Loucy (cell line): ENCODE data around the gene FOXP4.

ENCODE experiments used
- H2AFZ ChIP-seq: fragments of 200-600 bp; sonication (generic); 2 replicates; pipeline ENCODE4 v1.6.0; 2016; ENCODE audit warnings: antibody characterized with exemption, mild to moderate bottlenecking, low read length, moderate library complexity
- H3F3A ChIP-seq: fragments of 200-600 bp; 2 replicates; pipeline ENCODE4 v1.6.0; 2016; ENCODE audit warnings: antibody characterized with exemption, low read depth, mild to moderate bottlenecking
- H3K27me3 ChIP-seq: fragments of 200-600 bp; sonication (generic); 2 replicates; pipeline ENCODE4 v1.6.1; 2014; ENCODE audit warnings: low read length, mild to moderate bottlenecking; ENCODE audit not compliant: insufficient read depth, poor library complexity, severe bottlenecking
- H3K36me3 ChIP-seq: fragments of 200-600 bp; sonication (generic); 2 replicates; pipeline ENCODE4 v1.6.1; 2016; ENCODE audit warnings: low read length; ENCODE audit not compliant: insufficient read depth
- H3K4me1 ChIP-seq: fragments of 200-600 bp; sonication (generic); 2 replicates; pipeline ENCODE4 v1.5.1; 2014; ENCODE audit warnings: low read length, mild to moderate bottlenecking; ENCODE audit not compliant: insufficient read depth, poor library complexity, severe bottlenecking
- H3K4me2 ChIP-seq: fragments of 200-600 bp; sonication (generic); 2 replicates; pipeline ENCODE4 v1.6.0; 2014; ENCODE audit warnings: antibody characterized with exemption, low read length, low read depth, mild to moderate bottlenecking; ENCODE audit not compliant: poor library complexity, severe bottlenecking
- H3K4me3 ChIP-seq: fragments of 200-600 bp; sonication (generic); 2 replicates; pipeline ENCODE4 v1.5.1; 2014; ENCODE audit warnings: low read length, mild to moderate bottlenecking, mixed read lengths; ENCODE audit not compliant: poor library complexity, severe bottlenecking
- H3K79me2 ChIP-seq: fragments of 200-600 bp; sonication (generic); 2 replicates; pipeline ENCODE4 v1.6.1; 2014; ENCODE audit warnings: low read length; ENCODE audit not compliant: insufficient read depth
- H3K9ac ChIP-seq: fragments of 200-600 bp; sonication (generic); 2 replicates; pipeline ENCODE4 v1.6.0; 2014; ENCODE audit warnings: mild to moderate bottlenecking, low read depth, low read length, moderate library complexity; ENCODE audit not compliant: poor library complexity, severe bottlenecking
- H3K9me2 ChIP-seq: fragments of 200-600 bp; sonication (generic); replicated peaks from 2 replicates; pipeline ENCODE4 v1.6.1; 2016; ENCODE audit warnings: low read depth, low read length, mixed read lengths
- H3K9me3 ChIP-seq: fragments of 200-600 bp; sonication (generic); 2 replicates; pipeline ENCODE4 v1.6.1; 2014; ENCODE audit warnings: mild to moderate bottlenecking, antibody characterized with exemption, low read length, low read depth; ENCODE audit not compliant: insufficient read depth
- H4K20me1 ChIP-seq: fragments of 200-600 bp; sonication (generic); 2 replicates; pipeline ENCODE4 v1.6.0; 2014; ENCODE audit warnings: antibody characterized with exemption, low read length, mild to moderate bottlenecking; ENCODE audit not compliant: insufficient read depth, poor library complexity, severe bottlenecking
- EZH2phosphoT487 ChIP-seq: fragments of 200-600 bp; IDR thresholded peaks from 2 replicates; pipeline ENCODE4 v1.6.1; 2018; ENCODE audit warnings: antibody characterized with exemption, mild to moderate bottlenecking, moderate library complexity, borderline replicate concordance
- TF ChIP-seq, protein P1 (sequence below): fragments of 200-600 bp; sonication (generic); conservative IDR thresholded peaks from 2 replicates; pipeline ENCODE4 v1.5.1; 2014; ENCODE audit warnings: mild to moderate bottlenecking, antibody characterized with exemption, low read length

The FOXP4 gene

DNA sequence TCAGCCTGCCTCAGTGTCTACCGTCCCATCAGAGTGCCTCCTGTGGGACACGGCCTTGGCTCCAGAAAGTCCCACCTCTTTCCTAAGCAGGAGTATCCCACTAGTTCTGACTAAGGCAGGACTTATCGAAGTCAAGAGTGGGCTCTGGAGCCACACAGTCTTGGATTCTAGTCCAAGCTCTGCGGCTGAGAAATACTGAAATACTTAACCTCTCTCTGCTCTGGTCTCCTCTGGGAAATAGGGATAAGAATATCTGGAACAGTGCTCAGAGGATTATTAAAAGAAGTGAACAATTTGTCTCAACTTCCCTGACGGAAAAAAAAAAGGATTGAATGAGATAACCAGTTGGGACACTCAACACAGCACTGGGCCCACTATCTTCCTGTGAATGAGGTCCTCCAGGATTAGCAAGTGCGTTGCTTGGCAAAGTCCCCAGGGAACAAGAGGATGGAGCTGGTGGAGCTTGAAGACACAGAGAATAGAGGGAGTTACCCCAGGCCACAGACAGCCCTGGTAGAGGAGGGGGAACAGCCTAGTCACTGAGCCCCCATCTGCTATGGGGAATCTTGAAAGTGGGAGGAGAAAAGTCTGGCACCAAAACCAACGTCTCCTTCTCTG lies 34.6 kb upstream of the FOXP4 start:
- no peaks in the 10 kb centered on the region for H3K9me3 ChIP-seq
- no peaks in the 10 kb centered on the region for H3K4me1 ChIP-seq
- no peak overlapping the region for H3K9ac ChIP-seq
- no peaks in the 10 kb centered on the region for H3K9me2 ChIP-seq
- no peaks in the 10 kb centered on the region for H3K36me3 ChIP-seq
- no peaks in the 10 kb centered on the region for H3K27me3 ChIP-seq
- H4K20me1 ChIP-seq, result no peaks in the 10 kb centered on the region
- no peaks in the 10 kb centered on the region for H3K79me2 ChIP-seq
- H3F3A ChIP-seq, result no peaks in the 10 kb centered on the region
- H3K4me2 ChIP-seq, result no peak overlapping the region
- TF ChIP-seq, protein P1, sequence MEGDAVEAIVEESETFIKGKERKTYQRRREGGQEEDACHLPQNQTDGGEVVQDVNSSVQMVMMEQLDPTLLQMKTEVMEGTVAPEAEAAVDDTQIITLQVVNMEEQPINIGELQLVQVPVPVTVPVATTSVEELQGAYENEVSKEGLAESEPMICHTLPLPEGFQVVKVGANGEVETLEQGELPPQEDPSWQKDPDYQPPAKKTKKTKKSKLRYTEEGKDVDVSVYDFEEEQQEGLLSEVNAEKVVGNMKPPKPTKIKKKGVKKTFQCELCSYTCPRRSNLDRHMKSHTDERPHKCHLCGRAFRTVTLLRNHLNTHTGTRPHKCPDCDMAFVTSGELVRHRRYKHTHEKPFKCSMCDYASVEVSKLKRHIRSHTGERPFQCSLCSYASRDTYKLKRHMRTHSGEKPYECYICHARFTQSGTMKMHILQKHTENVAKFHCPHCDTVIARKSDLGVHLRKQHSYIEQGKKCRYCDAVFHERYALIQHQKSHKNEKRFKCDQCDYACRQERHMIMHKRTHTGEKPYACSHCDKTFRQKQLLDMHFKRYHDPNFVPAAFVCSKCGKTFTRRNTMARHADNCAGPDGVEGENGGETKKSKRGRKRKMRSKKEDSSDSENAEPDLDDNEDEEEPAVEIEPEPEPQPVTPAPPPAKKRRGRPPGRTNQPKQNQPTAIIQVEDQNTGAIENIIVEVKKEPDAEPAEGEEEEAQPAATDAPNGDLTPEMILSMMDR, result no peak
- TF ChIP-seq EZH2phosphoT487, result no peak
- no peak overlapping the region for H2AFZ ChIP-seq
- H3K4me3 ChIP-seq, result no peak overlapping the region

DNA sequence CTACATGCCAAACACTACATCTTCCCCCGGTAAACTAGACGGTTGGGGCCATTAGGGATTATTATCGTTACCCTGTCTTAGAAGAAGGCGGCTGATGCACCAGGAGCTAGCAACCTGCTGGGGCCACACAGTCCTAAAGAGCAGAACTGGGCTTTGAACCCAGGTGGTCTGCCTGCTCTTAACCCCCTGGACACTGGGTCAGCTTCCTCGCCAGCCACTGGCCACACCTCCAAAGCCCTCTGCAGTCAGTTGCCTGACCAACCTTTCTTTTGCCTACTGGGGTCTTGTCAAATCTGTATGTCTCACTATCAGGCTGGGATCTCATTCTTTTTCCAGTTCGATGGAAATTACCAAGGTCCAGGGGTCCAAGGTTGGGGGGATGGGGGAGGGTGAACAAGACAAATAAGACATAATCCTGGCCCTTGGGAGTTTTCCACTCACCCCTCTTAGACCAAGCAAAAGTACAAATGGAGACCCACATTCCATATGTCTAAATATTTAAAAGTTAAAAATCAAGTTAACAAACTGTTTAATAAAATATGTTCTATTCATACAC lies 34.0 kb upstream of the FOXP4 start:
- Histone ChIP-seq H3K4me3 (no peak overlapping the region), H3K9me2 (no peaks in the 10 kb centered on the region), H3K9me3 (no peaks in the 10 kb centered on the region), H3K27me3 (no peaks in the 10 kb centered on the region), H3K9ac (no peak overlapping the region), H4K20me1 (no peaks in the 10 kb centered on the region), H3K4me1 (no peaks in the 10 kb centered on the region), H3K4me2 (no peak overlapping the region), H3K79me2 (no peaks in the 10 kb centered on the region), H2AFZ (no peak overlapping the region), H3K36me3 (no peaks in the 10 kb centered on the region), H3F3A (no peaks in the 10 kb centered on the region)
- no peak for TF ChIP-seq EZH2phosphoT487
- TF ChIP-seq, protein P1, result no peak

- H3K79me2 ChIP-seq, result no peaks in the 10 kb centered on the region
- H3K4me2 ChIP-seq, result no peak overlapping the region
- H3K9me2 ChIP-seq, result no peaks in the 10 kb centered on the region
- TF ChIP-seq, protein P1, result no peak
- no peaks in the 10 kb centered on the region for H3F3A ChIP-seq
- H2AFZ ChIP-seq, result no peak overlapping the region
- H3K9ac ChIP-seq, result no peak overlapping the region
- H3K9me3 ChIP-seq, result no peaks in the 10 kb centered on the region
- no peaks in the 10 kb centered on the region for H3K4me1 ChIP-seq
- H3K36me3 ChIP-seq, result no peaks in the 10 kb centered on the region
- H3K4me3 ChIP-seq, result no peak overlapping the region
- H4K20me1 ChIP-seq, result no peaks in the 10 kb centered on the region
- no peaks in the 10 kb centered on the region for H3K27me3 ChIP-seq
These were observed 30.2 kb upstream of the FOXP4 start for GRCh38 chr6:41515995-41516394.
